ENCODE results near the gene KIAA0753.

Gene KIAA0753

DNA sequence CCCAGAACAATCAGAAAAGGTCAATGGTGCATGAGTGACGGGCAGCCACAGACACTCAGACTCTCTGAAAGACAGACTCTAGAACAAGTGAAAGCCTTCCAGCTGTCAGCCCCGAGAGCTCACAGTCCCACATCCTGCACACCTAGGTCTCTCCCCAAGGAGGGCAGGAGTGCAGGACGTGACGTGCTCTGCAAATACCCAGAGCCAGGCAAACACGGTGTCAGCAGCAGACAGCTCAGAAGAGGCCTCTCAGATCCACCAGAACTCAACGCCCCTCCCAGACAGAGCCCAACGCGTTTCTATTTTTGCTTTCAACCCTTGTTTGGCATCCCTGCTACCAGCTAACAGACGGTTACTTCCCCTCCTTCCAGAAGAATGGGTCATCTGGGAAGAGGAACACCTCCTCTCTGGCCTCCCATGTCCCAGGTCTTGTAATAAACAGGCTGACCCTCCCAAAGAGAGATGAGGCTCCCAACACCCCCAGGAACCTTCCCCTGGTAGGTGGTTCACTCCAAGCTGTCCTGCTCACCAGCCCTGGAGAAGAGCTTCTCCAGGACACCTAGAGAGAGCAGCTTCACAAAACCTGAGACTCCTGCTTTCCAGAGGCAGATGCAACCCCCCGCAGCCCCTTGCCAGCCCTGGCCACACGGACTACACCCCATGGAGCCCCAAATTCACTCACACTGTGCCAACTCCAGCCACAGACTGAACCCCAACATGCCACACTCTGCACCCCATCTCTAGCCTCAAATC lies 91.8 kb downstream of the KIAA0753 start:
- no peaks in the 10 kb centered on the region for H3K9me3 ChIP-seq (ENCODE audit: low read length)
- no peaks in the 10 kb centered on the region for H3K27me3 ChIP-seq (ENCODE audit: insufficient read depth, low read length)
- H2AFZ ChIP-seq (ENCODE audit: low read depth, low read length): no peak overlapping the region
- no peak overlapping the region for H3K4me3 ChIP-seq (ENCODE audit: low read length)
- no peaks in the 10 kb centered on the region for H3K4me1 ChIP-seq (ENCODE audit: insufficient read depth, low read length)
- H3K36me3 ChIP-seq (ENCODE audit: insufficient read depth, low read length): no peaks in the 10 kb centered on the region

DNA sequence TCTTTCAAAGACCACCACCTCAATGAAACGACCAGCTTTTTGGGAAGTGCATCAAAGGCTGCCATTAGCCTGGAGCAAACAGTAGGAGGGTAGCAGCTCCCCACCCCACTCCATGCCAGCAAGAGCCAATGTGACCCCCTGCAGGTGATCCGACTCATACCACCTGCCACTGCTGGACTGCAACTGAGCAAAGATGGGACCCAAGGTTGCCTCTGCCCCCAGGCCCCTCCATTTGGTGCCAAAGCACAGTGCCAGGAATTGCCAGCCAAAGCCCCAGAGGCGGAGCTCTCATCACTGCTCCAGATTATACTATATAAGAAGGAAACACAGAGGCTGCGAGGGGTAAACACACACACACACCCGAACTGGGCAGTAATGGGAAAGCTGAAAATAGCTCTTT lies 92.5 kb downstream of the KIAA0753 start:
- Histone ChIP-seq H3K9me3 (ENCODE audit: low read length) (no peaks in the 10 kb centered on the region), H3K4me3 (ENCODE audit: low read length) (no peak overlapping the region), H3K36me3 (ENCODE audit: insufficient read depth, low read length) (no peaks in the 10 kb centered on the region), H2AFZ (ENCODE audit: low read depth, low read length) (no peak overlapping the region), H3K4me1 (ENCODE audit: insufficient read depth, low read length) (no peaks in the 10 kb centered on the region), H3K27me3 (ENCODE audit: insufficient read depth, low read length) (no peaks in the 10 kb centered on the region)

DNA sequence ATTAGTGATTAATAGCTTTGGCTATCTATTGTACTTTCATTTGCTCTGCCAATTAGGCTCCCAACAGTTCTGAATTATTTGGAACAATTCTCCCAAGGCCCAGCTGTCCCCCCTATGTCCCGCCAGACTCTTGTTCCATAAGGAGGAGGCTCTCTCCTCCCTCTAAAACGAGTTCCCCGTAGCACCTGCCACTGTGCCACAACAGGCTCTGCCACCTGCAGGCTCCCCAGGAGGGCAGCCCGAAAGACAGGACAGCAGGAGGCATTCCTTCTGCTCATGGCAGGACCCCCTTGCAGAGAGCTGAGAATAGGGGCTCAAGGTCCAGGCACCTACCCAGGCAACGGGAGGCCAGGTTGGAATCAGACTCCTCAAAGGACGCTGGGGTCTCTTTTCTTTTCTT lies 93.2 kb downstream of the KIAA0753 start:
- Histone ChIP-seq H3K36me3 (ENCODE audit: insufficient read depth, low read length) (no peaks in the 10 kb centered on the region), H3K27me3 (ENCODE audit: insufficient read depth, low read length) (no peaks in the 10 kb centered on the region), H3K9me3 (ENCODE audit: low read length) (no peaks in the 10 kb centered on the region), H3K4me3 (ENCODE audit: low read length) (no peak overlapping the region), H2AFZ (ENCODE audit: low read depth, low read length) (no peak overlapping the region), H3K4me1 (ENCODE audit: insufficient read depth, low read length) (no peaks in the 10 kb centered on the region)

DNA sequence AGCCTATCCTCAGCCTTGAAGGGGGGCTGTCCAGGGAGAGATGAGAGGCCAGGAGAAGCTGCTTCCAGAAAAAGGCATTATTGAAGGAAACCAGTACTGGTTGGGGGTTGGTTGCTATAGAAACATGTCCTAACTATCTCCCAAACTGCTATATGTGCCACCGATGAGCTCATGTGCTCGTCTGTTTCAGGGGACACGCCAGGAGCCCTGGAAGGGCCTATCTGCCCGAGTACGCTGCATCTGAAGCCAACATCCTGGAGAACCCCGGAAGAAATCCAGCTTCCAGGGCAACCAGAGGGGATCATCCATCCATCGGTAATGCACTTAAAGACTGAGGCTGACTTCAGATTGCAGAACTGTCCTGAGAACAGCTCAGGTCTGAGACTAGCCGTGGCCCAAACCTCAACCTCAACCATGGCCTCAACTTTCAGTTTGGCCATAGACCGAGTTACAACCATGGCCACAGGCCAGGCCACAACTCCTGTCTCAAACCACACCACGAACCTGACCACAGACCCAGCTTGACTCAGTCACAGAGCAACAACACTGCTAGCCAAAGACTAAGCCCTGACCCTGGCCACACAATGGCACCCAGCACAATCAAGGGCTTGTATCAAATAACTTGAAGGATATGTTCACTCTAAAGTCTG lies 94.3 kb downstream of the KIAA0753 start:
- H3K36me3 ChIP-seq (ENCODE audit: insufficient read depth, low read length): no peaks in the 10 kb centered on the region
- H3K9me3 ChIP-seq (ENCODE audit: low read length): no peaks in the 10 kb centered on the region
- H3K4me3 ChIP-seq (ENCODE audit: low read length): no peak overlapping the region
- H3K27me3 ChIP-seq (ENCODE audit: insufficient read depth, low read length): no peaks in the 10 kb centered on the region
- no peak overlapping the region for H2AFZ ChIP-seq (ENCODE audit: low read depth, low read length)
- no peaks in the 10 kb centered on the region for H3K4me1 ChIP-seq (ENCODE audit: insufficient read depth, low read length)

DNA sequence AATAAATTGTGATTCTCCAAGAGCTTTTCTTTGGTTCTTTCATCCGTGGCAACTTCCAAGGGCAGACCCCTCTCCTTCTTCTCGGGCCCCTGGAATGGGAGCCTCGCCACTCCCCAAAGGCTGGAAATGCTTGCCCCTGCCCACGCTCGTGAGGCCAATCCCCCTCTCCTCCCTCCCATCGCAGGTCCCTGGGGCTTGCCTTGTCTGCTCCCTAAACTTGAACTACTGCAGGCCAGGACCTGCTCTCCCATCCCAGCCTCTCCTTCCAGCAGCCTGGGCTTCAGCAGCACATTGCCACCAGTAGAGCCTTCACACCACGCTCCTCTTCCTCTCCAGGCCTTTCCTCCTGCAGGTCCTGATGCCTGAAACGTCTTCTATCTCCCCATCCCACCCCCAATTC lies 95.2 kb downstream of the KIAA0753 start:
- Histone ChIP-seq H3K4me1 (ENCODE audit: insufficient read depth, low read length) (no peaks in the 10 kb centered on the region), H3K27me3 (ENCODE audit: insufficient read depth, low read length) (no peaks in the 10 kb centered on the region), H3K36me3 (ENCODE audit: insufficient read depth, low read length) (no peaks in the 10 kb centered on the region), H3K4me3 (ENCODE audit: low read length) (no peak overlapping the region), H2AFZ (ENCODE audit: low read depth, low read length) (no peak overlapping the region), H3K9me3 (ENCODE audit: low read length) (no peaks in the 10 kb centered on the region)

DNA sequence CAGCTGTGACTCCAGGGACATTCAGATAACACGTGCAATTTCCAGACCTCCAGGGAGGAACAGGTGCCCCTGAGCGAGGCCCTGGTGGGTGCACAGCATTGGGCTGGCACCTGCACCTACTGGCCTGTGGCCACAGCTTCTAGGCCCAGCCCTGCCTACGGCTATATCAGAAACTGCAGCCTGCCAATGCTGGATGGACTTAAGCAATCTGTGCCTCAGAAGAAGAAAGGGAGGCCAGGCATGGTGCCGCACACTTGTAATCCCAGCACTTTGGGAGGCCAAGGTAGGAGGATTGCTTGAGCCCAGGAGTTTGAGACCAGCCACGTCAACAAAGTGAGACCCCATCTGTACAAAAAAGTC lies 96.5 kb downstream of the KIAA0753 start:
- Histone ChIP-seq H3K4me1 (ENCODE audit: insufficient read depth, low read length) (no peaks in the 10 kb centered on the region), H3K9me3 (ENCODE audit: low read length) (peaks cover 1% of the 10 kb centered on the region), H3K4me3 (ENCODE audit: low read length) (no peak overlapping the region), H3K27me3 (ENCODE audit: insufficient read depth, low read length) (no peaks in the 10 kb centered on the region), H2AFZ (ENCODE audit: low read depth, low read length) (no peak overlapping the region), H3K36me3 (ENCODE audit: insufficient read depth, low read length) (no peaks in the 10 kb centered on the region)

DNA sequence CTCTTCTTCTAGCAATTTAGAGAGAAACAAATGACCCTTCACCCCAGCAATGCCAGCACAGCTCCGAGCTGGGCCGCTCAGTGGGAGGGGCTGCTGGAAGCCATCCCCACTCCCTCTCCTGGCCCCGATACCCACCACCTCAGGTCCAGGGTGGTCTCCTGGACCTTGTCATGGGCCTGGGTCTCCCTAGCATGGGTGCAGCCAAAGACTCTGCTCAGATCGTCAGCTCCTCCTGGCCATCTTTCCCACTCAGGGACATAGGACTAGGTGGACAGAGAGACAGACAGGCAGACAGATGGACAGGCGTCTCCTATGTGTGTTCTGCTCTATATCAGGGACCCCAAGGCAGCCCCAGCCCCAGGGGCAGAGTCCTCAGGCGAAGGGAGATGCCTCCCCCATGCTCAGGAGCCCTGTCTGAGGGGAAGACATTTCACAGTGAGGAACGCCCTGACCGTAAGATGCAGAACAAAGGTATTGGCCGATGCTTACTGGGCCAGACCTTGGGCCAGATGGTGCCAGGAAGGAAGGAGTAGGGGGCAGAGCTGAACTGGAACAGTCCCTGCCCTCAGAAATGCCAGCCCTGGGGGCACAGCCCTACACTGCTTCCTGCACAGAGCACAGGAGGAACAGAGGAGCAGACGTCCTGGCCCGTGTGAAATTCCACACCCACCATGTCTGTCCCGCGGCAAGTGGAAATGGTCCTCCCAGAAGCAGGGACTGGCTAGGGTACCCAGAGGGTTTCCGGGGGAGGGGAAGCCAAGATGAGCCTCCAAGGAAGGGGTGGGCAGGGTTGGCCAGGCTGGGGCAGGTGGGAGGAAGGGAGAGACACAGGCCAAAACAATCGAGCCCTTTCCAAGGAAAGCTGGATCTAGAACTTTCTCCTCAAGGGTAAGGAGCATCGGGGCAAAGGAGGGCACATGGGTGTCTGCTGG lies 97.2 kb downstream of the KIAA0753 start:
- peaks cover 5% of the 10 kb centered on the region for H3K9me3 ChIP-seq (ENCODE audit: low read length)
- no peak overlapping the region for H2AFZ ChIP-seq (ENCODE audit: low read depth, low read length)
- no peak overlapping the region for H3K4me3 ChIP-seq (ENCODE audit: low read length)
- no peaks in the 10 kb centered on the region for H3K36me3 ChIP-seq (ENCODE audit: insufficient read depth, low read length)
- no peaks in the 10 kb centered on the region for H3K27me3 ChIP-seq (ENCODE audit: insufficient read depth, low read length)
- no peaks in the 10 kb centered on the region for H3K4me1 ChIP-seq (ENCODE audit: insufficient read depth, low read length)

DNA sequence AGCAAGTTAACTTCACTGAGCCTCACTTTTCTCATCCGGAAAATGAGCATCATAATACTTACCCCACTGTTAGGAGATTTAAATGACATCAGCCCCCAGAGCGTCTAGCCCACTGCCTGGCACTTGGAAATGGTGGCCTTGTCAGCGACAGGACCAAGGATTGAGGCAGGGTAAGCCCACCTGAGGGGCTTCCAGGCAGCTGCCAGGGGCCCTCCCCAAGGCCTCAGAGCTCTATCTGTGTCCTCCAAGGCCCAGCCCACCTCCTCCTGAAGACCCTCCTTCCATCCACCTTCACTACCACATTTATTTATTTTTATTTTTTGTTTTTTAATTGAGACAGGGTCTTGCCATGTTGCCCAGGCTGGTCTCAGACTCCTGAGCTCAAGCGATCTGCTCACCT lies 97.9 kb downstream of the KIAA0753 start:
- no peaks in the 10 kb centered on the region for H3K36me3 ChIP-seq (ENCODE audit: insufficient read depth, low read length)
- peaks cover 5% of the 10 kb centered on the region for H3K9me3 ChIP-seq (ENCODE audit: low read length)
- no peaks in the 10 kb centered on the region for H3K4me1 ChIP-seq (ENCODE audit: insufficient read depth, low read length)
- H2AFZ ChIP-seq (ENCODE audit: low read depth, low read length): no peak overlapping the region
- no peak overlapping the region for H3K4me3 ChIP-seq (ENCODE audit: low read length)
- H3K27me3 ChIP-seq (ENCODE audit: insufficient read depth, low read length): no peaks in the 10 kb centered on the region

DNA sequence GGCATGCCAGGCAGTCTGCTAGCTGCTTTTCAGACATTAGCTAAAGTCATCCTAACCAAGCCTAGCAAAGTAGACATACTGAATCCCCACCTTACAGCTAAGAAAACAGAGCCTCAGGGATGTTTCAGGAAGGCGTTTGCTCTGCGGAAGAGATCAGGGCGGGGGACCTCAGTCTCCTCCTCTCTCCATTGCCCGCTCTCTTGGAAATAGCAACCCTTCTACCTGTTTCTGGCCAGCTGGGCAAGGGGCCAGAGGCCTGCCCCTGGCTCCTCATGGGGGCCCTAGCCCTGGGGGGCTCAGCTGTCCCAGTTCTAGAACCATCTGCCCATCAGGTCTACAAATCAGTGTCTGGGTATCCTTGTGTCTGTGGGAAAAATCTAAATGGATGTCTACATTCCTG lies 98.6 kb downstream of the KIAA0753 start:
- H3K4me1 ChIP-seq (ENCODE audit: insufficient read depth, low read length): no peaks in the 10 kb centered on the region
- no peaks in the 10 kb centered on the region for H3K27me3 ChIP-seq (ENCODE audit: insufficient read depth, low read length)
- H3K9me3 ChIP-seq (ENCODE audit: low read length): peaks cover 5% of the 10 kb centered on the region
- no peaks in the 10 kb centered on the region for H3K36me3 ChIP-seq (ENCODE audit: insufficient read depth, low read length)
- H3K4me3 ChIP-seq (ENCODE audit: low read length): no peak overlapping the region
- H2AFZ ChIP-seq (ENCODE audit: low read depth, low read length): no peak overlapping the region

DNA sequence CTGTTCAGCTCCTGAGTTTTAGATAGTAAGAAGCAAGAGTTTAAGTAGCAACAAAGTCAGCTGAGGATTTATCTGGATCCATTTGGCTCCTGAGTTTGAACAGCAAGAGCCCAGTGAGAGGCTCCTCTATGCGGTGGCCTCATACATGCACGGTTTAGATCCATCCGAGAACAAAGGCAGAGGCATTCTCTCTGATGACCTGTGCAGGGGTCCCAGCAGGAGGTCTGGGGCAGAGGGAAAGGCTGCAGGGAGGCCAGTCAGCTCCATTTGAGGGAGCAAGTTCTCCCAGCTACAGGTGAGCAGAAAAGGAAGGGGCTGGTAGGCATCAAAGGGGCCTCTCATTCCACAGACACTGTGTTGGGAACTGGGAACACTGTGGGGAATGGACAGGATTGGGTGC lies 100.6 kb downstream of the KIAA0753 start:
- no peak overlapping the region for H2AFZ ChIP-seq (ENCODE audit: low read depth, low read length)
- no peaks in the 10 kb centered on the region for H3K27me3 ChIP-seq (ENCODE audit: insufficient read depth, low read length)
- H3K4me1 ChIP-seq (ENCODE audit: insufficient read depth, low read length): no peaks in the 10 kb centered on the region
- H3K36me3 ChIP-seq (ENCODE audit: insufficient read depth, low read length): no peaks in the 10 kb centered on the region
- peaks cover 5% of the 10 kb centered on the region for H3K9me3 ChIP-seq (ENCODE audit: low read length)
- H3K4me3 ChIP-seq (ENCODE audit: low read length): no peak overlapping the region

DNA sequence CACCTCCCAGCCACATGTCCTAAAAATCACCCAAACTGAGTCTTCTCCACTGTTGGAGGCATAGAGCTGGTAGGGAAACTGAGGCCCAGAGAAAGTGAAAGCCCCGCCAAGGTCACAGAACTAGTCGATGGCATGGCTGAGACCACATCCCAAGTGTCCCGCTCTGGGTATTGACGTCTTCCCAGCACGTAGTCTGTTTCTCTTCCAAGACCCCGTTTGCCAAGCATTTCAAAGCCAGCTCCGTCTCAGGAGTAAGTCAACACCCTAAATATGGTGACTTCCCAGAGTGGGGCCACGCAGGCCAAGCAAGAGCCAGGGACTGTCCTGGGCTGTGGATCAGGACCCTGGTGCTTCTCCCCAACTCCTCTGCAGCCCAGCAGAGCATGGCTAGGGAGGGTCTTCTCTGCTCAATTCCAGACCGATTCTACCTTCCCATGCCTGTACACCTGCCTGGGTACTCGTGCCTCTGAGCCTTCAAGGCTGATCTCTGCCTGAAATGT lies 103.9 kb downstream of the KIAA0753 start:
- H3K9me3 ChIP-seq (ENCODE audit: low read length): peaks cover 5% of the 10 kb centered on the region
- H2AFZ ChIP-seq (ENCODE audit: low read depth, low read length): no peak overlapping the region
- no peaks in the 10 kb centered on the region for H3K27me3 ChIP-seq (ENCODE audit: insufficient read depth, low read length)
- no peaks in the 10 kb centered on the region for H3K36me3 ChIP-seq (ENCODE audit: insufficient read depth, low read length)
- no peaks in the 10 kb centered on the region for H3K4me1 ChIP-seq (ENCODE audit: insufficient read depth, low read length)
- no peak overlapping the region for H3K4me3 ChIP-seq (ENCODE audit: low read length)

DNA sequence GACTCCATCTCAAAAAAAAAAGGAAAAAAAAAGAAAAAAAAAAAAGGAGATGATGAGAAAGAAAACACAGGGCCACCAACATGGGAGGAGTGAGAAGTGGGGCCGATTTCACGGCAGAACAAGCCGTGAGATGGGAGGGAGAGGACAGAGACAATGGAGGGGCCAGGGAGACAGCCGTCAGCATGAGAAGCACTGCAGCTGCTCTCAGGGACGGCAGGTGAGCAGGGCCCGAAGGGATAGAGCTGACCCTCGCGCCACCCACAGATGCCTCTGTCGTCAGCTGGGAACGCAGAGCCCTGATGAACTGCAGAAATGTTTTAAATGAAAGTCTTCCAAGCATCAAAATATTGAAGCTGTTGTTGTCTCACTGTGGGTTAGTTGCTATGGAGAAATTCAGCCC lies 104.5 kb downstream of the KIAA0753 start:
- Histone ChIP-seq H3K9me3 (ENCODE audit: low read length) (peaks cover 5% of the 10 kb centered on the region), H2AFZ (ENCODE audit: low read depth, low read length) (no peak overlapping the region), H3K4me1 (ENCODE audit: insufficient read depth, low read length) (no peaks in the 10 kb centered on the region), H3K27me3 (ENCODE audit: insufficient read depth, low read length) (no peaks in the 10 kb centered on the region), H3K36me3 (ENCODE audit: insufficient read depth, low read length) (no peaks in the 10 kb centered on the region), H3K4me3 (ENCODE audit: low read length) (no peak overlapping the region)
